ENCODE results near the gene ARFIP1.

The ARFIP1 gene

DNA sequence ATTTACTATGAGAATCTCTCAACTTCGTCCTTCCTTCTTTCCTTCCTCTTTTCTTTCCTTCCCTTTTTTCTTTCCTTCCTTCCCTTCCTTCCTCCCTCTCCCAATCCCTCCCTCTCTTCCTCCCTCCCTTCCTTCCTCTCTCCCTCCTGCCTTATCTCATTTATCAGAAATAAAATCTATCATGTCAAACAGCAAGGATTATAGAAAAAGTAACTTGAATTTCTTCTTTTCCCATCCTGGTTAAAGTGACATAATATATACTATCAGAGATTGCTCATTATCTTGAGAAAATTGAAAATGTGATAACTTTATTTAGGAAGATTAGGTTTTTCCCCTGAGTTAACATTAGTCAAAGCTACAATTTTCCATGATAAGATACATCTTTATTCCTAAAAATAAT is 5.8 kb upstream of the ARFIP1 start:
- Histone ChIP-seq H3K36me3 (ENCODE audit: insufficient read depth, insufficient read length, low read length) (no peaks in the 10 kb centered on the region), H3K9ac (ENCODE audit: insufficient read length, low read depth) (no peak overlapping the region), H3K27me3 (ENCODE audit: insufficient read depth, insufficient read length) (no peaks in the 10 kb centered on the region), H3K9me3 (ENCODE audit: insufficient read depth, low read length) (no peaks in the 10 kb centered on the region), H3K4me3 (ENCODE audit: insufficient read length, low read depth) (no peak overlapping the region), H3K4me1 (ENCODE audit: insufficient read depth, insufficient read length) (no peaks in the 10 kb centered on the region)
- TF ChIP-seq ZNF274 (IDR thresholded peaks at IDR 0.05; ENCODE audit: low read depth, low read length) (no peak), YY1 (IDR thresholded peaks at IDR 0.05; ENCODE audit: insufficient read depth, insufficient read length) (no peak), SUZ12 (IDR thresholded peaks at IDR 0.05; ENCODE audit: extremely low read depth, insufficient read depth, insufficient read length) (no peak)
- no peak for DNase-seq (ENCODE audit: low read depth, low spot score)

DNA sequence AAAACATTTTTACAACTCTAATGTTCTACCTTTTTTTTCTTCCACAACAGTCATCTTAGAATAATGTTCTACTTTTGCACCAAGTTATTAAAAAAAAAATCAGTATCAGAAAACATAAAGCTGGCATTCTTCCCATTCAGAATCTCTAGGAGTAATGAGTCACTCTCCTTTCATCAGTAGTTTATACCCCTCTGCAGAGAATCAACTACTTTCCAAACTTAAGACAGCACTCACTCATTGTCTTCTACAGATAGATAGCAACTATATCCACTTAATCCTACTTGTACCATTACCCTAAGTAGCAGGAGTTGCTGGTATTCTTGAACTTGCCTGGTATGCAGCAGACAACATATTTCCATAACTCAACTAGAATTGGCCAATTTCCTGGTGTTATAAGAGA is 3.4 kb upstream of the ARFIP1 start:
- no peak overlapping the region for H3K4me3 ChIP-seq (ENCODE audit: insufficient read length, low read depth)
- H3K27me3 ChIP-seq (ENCODE audit: insufficient read depth, insufficient read length) = no peaks in the 10 kb centered on the region
- no peaks in the 10 kb centered on the region for H3K36me3 ChIP-seq (ENCODE audit: insufficient read depth, insufficient read length, low read length)
- no peak for DNase-seq (ENCODE audit: low read depth, low spot score)
- H3K4me1 ChIP-seq (ENCODE audit: insufficient read depth, insufficient read length) = no peaks in the 10 kb centered on the region
- H3K9ac ChIP-seq (ENCODE audit: insufficient read length, low read depth) = no peak overlapping the region
- TF ChIP-seq SUZ12 (IDR thresholded peaks at IDR 0.05; ENCODE audit: extremely low read depth, insufficient read depth, insufficient read length) (no peak), YY1 (IDR thresholded peaks at IDR 0.05; ENCODE audit: insufficient read depth, insufficient read length) (no peak), ZNF274 (IDR thresholded peaks at IDR 0.05; ENCODE audit: low read depth, low read length) (no peak)
- H3K9me3 ChIP-seq (ENCODE audit: insufficient read depth, low read length) = no peaks in the 10 kb centered on the region

DNA sequence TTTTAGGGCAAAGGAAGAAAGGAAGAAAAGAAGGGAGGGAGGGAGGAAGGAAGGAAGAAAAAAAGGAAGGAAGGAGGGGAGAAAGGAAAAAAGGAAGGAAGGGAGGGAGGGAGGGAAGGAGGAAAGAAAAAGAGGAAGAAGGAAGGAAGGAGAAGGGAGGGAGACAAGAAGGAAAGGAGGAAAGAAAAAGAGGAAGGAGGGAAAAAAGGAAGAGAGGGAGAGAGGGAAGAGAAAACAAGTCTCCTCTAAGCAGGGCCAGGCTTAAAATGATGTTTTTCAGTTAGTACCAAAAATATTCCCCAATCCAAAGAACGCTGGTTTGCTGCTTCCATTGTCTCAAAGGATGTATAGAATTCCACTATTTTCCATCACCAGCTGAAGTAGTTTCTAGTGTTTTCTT is 2.3 kb upstream of the ARFIP1 start:
- no peaks in the 10 kb centered on the region for H3K4me1 ChIP-seq (ENCODE audit: insufficient read depth, insufficient read length)
- H3K36me3 ChIP-seq (ENCODE audit: insufficient read depth, insufficient read length, low read length) = no peaks in the 10 kb centered on the region
- no peaks in the 10 kb centered on the region for H3K9me3 ChIP-seq (ENCODE audit: insufficient read depth, low read length)
- H3K9ac ChIP-seq (ENCODE audit: insufficient read length, low read depth) = no peak overlapping the region
- no peaks in the 10 kb centered on the region for H3K27me3 ChIP-seq (ENCODE audit: insufficient read depth, insufficient read length)
- TF ChIP-seq YY1 (IDR thresholded peaks at IDR 0.05; ENCODE audit: insufficient read depth, insufficient read length) (no peak), ZNF274 (IDR thresholded peaks at IDR 0.05; ENCODE audit: low read depth, low read length) (no peak), SUZ12 (IDR thresholded peaks at IDR 0.05; ENCODE audit: extremely low read depth, insufficient read depth, insufficient read length) (no peak)
- no peak for DNase-seq (ENCODE audit: low read depth, low spot score)
- H3K4me3 ChIP-seq (ENCODE audit: insufficient read length, low read depth) = no peak overlapping the region

DNA sequence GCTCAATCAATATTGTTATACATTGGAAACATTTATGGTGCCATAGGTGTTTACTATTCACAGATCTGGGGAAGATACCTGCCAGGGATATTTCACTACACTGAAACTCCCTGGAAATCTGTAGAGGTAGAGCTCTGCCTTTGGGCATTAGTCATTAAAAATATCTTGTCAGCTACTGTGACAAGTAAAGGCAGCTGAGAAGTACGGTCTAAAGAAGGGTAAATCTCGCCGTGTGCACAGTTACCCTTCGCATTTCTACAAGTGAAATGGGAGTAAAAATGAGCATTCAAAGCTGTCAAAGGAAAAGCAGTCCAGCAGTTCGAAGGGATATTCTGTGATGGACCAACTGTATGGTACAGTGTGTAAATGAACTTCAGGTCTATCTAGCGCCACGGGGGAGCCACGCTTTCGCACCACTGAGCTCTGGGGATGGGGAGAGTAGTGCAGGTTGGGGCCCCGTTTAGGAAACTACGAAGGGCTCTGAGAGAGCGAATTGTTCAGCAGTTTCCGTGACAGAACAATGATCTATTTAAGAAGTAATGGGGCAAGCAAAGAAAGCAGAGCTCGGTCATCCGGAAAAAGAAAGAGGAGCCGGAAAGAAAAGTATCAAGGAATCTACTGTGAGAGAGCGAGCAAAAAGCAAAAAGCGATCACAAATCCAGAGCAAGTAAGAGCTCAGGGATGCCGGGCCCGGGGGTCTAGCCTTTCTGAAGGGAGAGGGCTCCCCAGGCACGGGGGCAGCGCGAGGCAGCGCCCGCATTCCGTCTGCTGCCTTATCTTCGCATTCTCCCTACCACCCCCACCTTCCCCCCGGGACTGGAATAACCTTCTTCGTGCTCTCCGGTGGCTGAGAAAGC is 870 bp upstream of the ARFIP1 start:
- Histone ChIP-seq H3K9ac (ENCODE audit: insufficient read length, low read depth) (peak overlapping the region; percentile 91), H3K36me3 (ENCODE audit: insufficient read depth, insufficient read length, low read length) (no peaks in the 10 kb centered on the region), H3K9me3 (ENCODE audit: insufficient read depth, low read length) (no peaks in the 10 kb centered on the region), H3K4me1 (ENCODE audit: insufficient read depth, insufficient read length) (no peaks in the 10 kb centered on the region), H3K4me3 (ENCODE audit: insufficient read length, low read depth) (peak overlapping the region; percentile 90), H3K27me3 (ENCODE audit: insufficient read depth, insufficient read length) (no peaks in the 10 kb centered on the region)
- no peak for DNase-seq (ENCODE audit: low read depth, low spot score)
- TF ChIP-seq YY1 (IDR thresholded peaks at IDR 0.05; ENCODE audit: insufficient read depth, insufficient read length) (no peak), ZNF274 (IDR thresholded peaks at IDR 0.05; ENCODE audit: low read depth, low read length) (no peak), SUZ12 (IDR thresholded peaks at IDR 0.05; ENCODE audit: extremely low read depth, insufficient read depth, insufficient read length) (no peak)

DNA sequence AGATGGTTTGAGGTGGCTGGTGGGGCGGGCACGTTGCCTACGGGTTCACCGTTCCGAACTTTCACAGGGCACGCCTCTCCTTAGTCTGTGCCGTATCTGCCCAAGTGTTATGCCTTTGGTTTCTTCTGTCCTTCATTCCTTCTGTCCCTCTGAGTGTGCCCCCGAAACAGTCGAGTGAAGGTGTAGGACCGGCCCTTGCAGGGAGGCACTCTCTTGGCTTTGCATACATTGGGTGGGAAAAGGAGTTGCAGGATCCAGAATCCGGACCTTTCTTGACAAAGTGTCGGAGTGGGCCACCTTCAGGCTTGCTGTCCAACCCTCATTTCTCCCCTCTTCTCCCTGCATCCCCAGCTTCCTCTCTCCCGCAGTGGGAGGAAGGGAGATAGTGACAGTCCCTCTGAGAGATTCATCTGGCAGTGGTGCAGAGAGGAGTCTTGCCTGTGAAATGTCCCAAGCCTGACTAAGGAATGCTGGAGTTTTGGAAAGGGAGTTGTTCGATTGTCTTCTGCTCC is 569 bp downstream of the ARFIP1 start:
- peaks cover 5% of the 10 kb centered on the region for H3K36me3 ChIP-seq (ENCODE audit: insufficient read depth, insufficient read length, low read length)
- H3K9me3 ChIP-seq (ENCODE audit: insufficient read depth, low read length) = no peaks in the 10 kb centered on the region
- H3K4me3 ChIP-seq (ENCODE audit: insufficient read length, low read depth) = peak overlapping the region; percentile 90
- TF ChIP-seq SUZ12 (IDR thresholded peaks at IDR 0.05; ENCODE audit: extremely low read depth, insufficient read depth, insufficient read length) = no peak
- H3K4me1 ChIP-seq (ENCODE audit: insufficient read depth, insufficient read length) = no peaks in the 10 kb centered on the region
- peak overlapping the region; percentile 88 for H3K9ac ChIP-seq (ENCODE audit: insufficient read length, low read depth)
- H3K27me3 ChIP-seq (ENCODE audit: insufficient read depth, insufficient read length) = no peaks in the 10 kb centered on the region
- DNase-seq (ENCODE audit: low read depth, low spot score) = no peak

DNA sequence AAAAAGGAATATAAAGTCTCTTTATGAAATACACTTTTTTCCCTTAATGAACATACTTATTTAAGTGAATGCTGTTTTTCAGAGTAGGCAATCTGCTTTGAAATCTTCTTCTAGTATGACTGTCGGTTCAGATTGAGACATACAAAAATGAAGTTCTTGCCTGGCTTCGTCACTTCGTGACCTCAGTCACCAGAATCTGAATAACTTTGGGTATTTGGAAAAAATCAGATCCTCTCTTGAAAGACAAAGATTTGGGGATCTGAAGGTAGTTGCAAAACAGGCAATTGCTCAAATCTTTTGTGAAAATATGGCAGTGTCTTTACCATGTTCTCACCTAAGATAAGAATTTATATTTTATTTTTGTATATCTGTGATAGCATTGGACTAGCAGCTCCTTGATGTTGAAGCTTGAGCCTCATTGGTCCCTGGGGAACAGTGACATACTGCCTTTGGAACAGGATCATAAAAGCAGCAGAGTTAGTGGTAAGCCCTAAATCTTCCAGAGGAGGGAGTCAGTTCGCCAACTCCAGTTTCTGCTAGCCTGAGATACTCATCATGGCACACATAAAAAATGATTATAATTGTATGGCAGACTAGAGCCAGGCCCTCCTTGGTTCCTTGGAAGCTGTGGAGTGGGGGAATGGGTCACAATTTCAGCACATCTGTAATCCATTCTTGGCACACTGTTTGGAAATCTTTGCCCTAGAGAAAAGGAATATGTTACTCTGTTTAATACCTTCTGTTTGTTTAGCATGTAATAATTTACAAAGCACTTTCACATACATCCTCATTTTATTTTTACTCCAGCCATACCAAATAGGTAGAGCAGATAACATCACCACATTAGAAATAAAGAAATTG is 5.0 kb downstream of the ARFIP1 start:
- H3K36me3 ChIP-seq (ENCODE audit: insufficient read depth, insufficient read length, low read length) = peaks cover 5% of the 10 kb centered on the region
- no peak overlapping the region for H3K4me3 ChIP-seq (ENCODE audit: insufficient read length, low read depth)
- DNase-seq (ENCODE audit: low read depth, low spot score) = no peak
- no peaks in the 10 kb centered on the region for H3K4me1 ChIP-seq (ENCODE audit: insufficient read depth, insufficient read length)
- no peak for TF ChIP-seq YY1 (IDR thresholded peaks at IDR 0.05; ENCODE audit: insufficient read depth, insufficient read length)
- no peak for TF ChIP-seq ZNF274 (IDR thresholded peaks at IDR 0.05; ENCODE audit: low read depth, low read length)
- TF ChIP-seq SUZ12 (IDR thresholded peaks at IDR 0.05; ENCODE audit: extremely low read depth, insufficient read depth, insufficient read length) = no peak
- H3K9ac ChIP-seq (ENCODE audit: insufficient read length, low read depth) = no peak overlapping the region
- no peaks in the 10 kb centered on the region for H3K27me3 ChIP-seq (ENCODE audit: insufficient read depth, insufficient read length)
- H3K9me3 ChIP-seq (ENCODE audit: insufficient read depth, low read length) = no peaks in the 10 kb centered on the region
